Hypothalamus (tissue), 51 donors: Measurements from ENCODE around the gene TMEM171.

ENCODE experiments used
- DNase-seq, 51 donors: peaks; one replicate each; lab custom pipeline; 2025; lab: John Stamatoyannopoulos, UW

Gene TMEM171

GRCh38 chr5:73119451-73120157 lies 771 bp upstream of the TMEM171 start:
- DNase-seq, result peak in 6 of 51 donors; percentile 4 to 52 (median 16)

GRCh38 chr5:73121119-73121463 lies 716 bp downstream of the TMEM171 start:
- no peak for DNase-seq

GRCh38 chr5:73122875-73123810 lies 2.8 kb downstream of the TMEM171 start:
- no peak for DNase-seq

GRCh38 chr5:73125289-73125688 lies 4.9 kb downstream of the TMEM171 start:
- DNase-seq, result no peak

- peak in 33 of 51 donors; percentile 5 to 79 (median 31) for DNase-seq
These were observed 6.0 kb downstream of the TMEM171 start for GRCh38 chr5:73126381-73126780.

- DNase-seq, result no peak
These were observed 6.6 kb downstream of the TMEM171 start for GRCh38 chr5:73126957-73127356.

GRCh38 chr5:73129143-73129542 lies 8.8 kb downstream of the TMEM171 start:
- DNase-seq, result no peak

GRCh38 chr5:73130811-73131210 lies 10.4 kb downstream of the TMEM171 start:
- no peak for DNase-seq

GRCh38 chr5:73131711-73132425 lies 11.5 kb downstream of the TMEM171 start:
- DNase-seq, result no peak

GRCh38 chr5:73132759-73133158 lies 12.4 kb downstream of the TMEM171 start:
- no peak for DNase-seq

- DNase-seq, result no peak
These were observed 14.6 kb downstream of the TMEM171 start for GRCh38 chr5:73135021-73135420.

- DNase-seq, result no peak
These were observed 15.2 kb downstream of the TMEM171 start for GRCh38 chr5:73135429-73136054.

GRCh38 chr5:73136055-73136562 lies 15.7 kb downstream of the TMEM171 start:
- DNase-seq, result no peak

- no peak for DNase-seq
These were observed 17.5 kb downstream of the TMEM171 start for GRCh38 chr5:73137563-73138530.

- no peak for DNase-seq
These were observed 19.1 kb downstream of the TMEM171 start for GRCh38 chr5:73139485-73139884.

GRCh38 chr5:73140801-73141200 lies 20.4 kb downstream of the TMEM171 start:
- DNase-seq, result no peak

GRCh38 chr5:73142035-73142434 lies 21.7 kb downstream of the TMEM171 start:
- DNase-seq, result no peak

GRCh38 chr5:73143716-73144115 lies 23.3 kb downstream of the TMEM171 start:
- no peak for DNase-seq

GRCh38 chr5:73149540-73149939 lies 29.2 kb downstream of the TMEM171 start:
- no peak for DNase-seq
